Panc1 (cell line): Measurements from ENCODE around the gene LCORL. TPM values are rescaled to one million over a fixed set of nuclear protein-coding genes. Genes with fewer than 3 reads are reported as not detected.

Experiments used
- ATAC-seq: fragments of 200-7000 bp; cut with Tn5 transposase; 2 replicates; pipeline ENCODE4 v1.9.1; 2020; ENCODE audit warnings: mild to moderate bottlenecking, moderate library complexity
- BruUV-seq: library from RNA; stranded (reverse); fragments of 400-500 nt; replicated peaks from 2 replicates; lab custom pipeline; 2021; lab: Mats Ljungman, UMichigan
- CTCF ChIA-PET: fragments of 300-600 bp; sonication (Branson Sonifier 250); formaldehyde crosslinking; loops from one replicate; lab custom pipeline; 2022; ENCODE audit warnings: antibody characterized with exemption; lab: Charles Lee
- POLR2A ChIA-PET: fragments of 300-600 bp; sonication (Branson Sonifier 250); formaldehyde crosslinking; loops from one replicate; lab custom pipeline; 2022; ENCODE audit warnings: antibody characterized with exemption; lab: Charles Lee
- DNase-seq: peaks from one replicate; pipeline ENCODE4 v3.0.0-alpha.2; 2010; ENCODE audit warnings: low read depth, low spot score
- H3K27ac ChIP-seq: 2 replicates; pipeline ENCODE4 v1.5.1; 2011; ENCODE audit warnings: mild to moderate bottlenecking, low read length, inconsistent platforms
- H3K27me3 ChIP-seq: fragments of 200-500 bp; sonication (Bioruptor generic); 2 replicates; pipeline ENCODE4 v1.6.0; 2014; ENCODE audit warnings: low read length, inconsistent platforms; ENCODE audit not compliant: control insufficient read depth, insufficient read depth
- H3K36me3 ChIP-seq: fragments of 200-500 bp; sonication (Bioruptor generic); 2 replicates; pipeline ENCODE4 v1.5.1; 2014; ENCODE audit warnings: inconsistent platforms, mild to moderate bottlenecking, low read length, moderate library complexity; ENCODE audit not compliant: control insufficient read depth, insufficient read depth
- H3K4me1 ChIP-seq: 2 replicates; pipeline ENCODE4 v1.5.1; 2011; ENCODE audit warnings: inconsistent platforms, mild to moderate bottlenecking, low read length, moderate library complexity; ENCODE audit not compliant: control insufficient read depth, insufficient read depth
- H3K4me3 ChIP-seq, 2 experiments: 2 replicates each; pipeline ENCODE4 v1.5.1; 2011 to 2012; ENCODE audit warnings: low read depth in 2 of 2, low read length in 2 of 2, mild to moderate bottlenecking in 2 of 2, inconsistent platforms in 1 of 2, moderate library complexity in 1 of 2
- H3K9me3 ChIP-seq: fragments of 200-500 bp; sonication (Bioruptor generic); 2 replicates; pipeline ENCODE4 v1.5.1; 2014; ENCODE audit warnings: low read depth, mild to moderate bottlenecking, inconsistent platforms, low read length, moderate library complexity; ENCODE audit not compliant: control insufficient read depth, insufficient read depth
- POLR2AphosphoS5 ChIP-seq: IDR thresholded peaks from 2 replicates; pipeline ENCODE4 v1.6.1; 2012; ENCODE audit warnings: mild to moderate bottlenecking, low read depth, low read length, moderate library complexity
- SIN3A ChIP-seq: IDR thresholded peaks from 2 replicates; pipeline ENCODE4 v1.6.1; 2012; ENCODE audit warnings: low read depth, mild to moderate bottlenecking, low read length, moderate library complexity, borderline replicate concordance; ENCODE audit not compliant: insufficient read depth
- TCF7L2 ChIP-seq: IDR thresholded peaks from 2 replicates; pipeline ENCODE4 v1.6.1; 2011; ENCODE audit warnings: mild to moderate bottlenecking, low read depth, low read length, inconsistent platforms
- in situ Hi-C: cut with HindIII; loops from 2 replicates; pipeline ENCODE4 v1.10.0; 2016; ENCODE audit warnings: low sequenced_read_pairs, low pct_unique_long_range_greater_than_20kb
- intact Hi-C: fragments of 100-400 bp; cut with micrococcal nuclease; formaldehyde crosslinking; loops from one replicate; pipeline ENCODE4 v1.10.0; 2022; ENCODE audit not compliant: unreplicated experiment
- total RNA-seq: library from RNA; stranded (reverse); gene quantifications from one replicate; pipeline ENCODE4 v1.2.1, GENCODE V29; 2021; ENCODE audit not compliant: unreplicated experiment
- TF ChIP-seq, protein P1 (sequence below): fragments of 450-650 bp; IDR thresholded peaks from 2 replicates; pipeline ENCODE4 v1.5.1; 2017; ENCODE audit warnings: mild to moderate bottlenecking
- TF ChIP-seq, protein P2 (sequence below), 2 experiments: IDR thresholded peaks; 2 replicates each; pipeline ENCODE4 v1.6.1; 2011 to 2012; ENCODE audit warnings: low read depth in 2 of 2, control low read depth in 1 of 2, low read length in 1 of 2, mild to moderate bottlenecking in 1 of 2, moderate library complexity in 1 of 2; ENCODE audit not compliant: insufficient read depth in 1 of 2

The LCORL gene
- total RNA-seq, 1 experiment from 2014 or later, result 17.5 TPM

DNA sequence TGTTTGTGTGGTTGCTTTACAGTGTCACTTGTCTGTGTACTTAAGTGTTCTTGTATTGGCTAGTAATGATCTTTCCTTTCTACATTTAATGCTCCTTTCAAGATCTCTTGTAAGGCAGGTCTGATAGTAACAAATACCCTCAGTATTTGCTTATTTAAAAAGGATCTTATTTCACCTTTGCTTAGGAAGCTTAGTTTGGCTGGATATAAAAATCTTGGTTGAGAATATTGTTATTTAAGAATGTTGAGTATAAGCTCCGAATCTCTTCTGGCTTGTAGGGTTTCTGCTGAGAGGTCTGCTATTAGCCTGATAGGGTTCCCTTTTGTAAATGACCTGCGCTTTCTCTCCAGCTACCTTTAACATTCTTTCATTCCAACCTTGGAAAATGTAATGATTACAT, 35.7 kb downstream of the LCORL start:
- H3K4me3 ChIP-seq, result no peak overlapping the region
- H3K9me3 ChIP-seq, result peaks cover 9% of the 10 kb centered on the region; the same call in 1 of the 2 replicates
- in situ Hi-C loops, result no loop called here
- CTCF ChIA-PET, result no interaction called here
- no peaks in the 10 kb centered on the region for H3K36me3 ChIP-seq
- POLR2A ChIA-PET, result no interaction called here
- no peak for DNase-seq
- BruUV-seq, result no TSS peak
- no peak for ATAC-seq
- TF ChIP-seq SIN3A (no peak), POLR2AphosphoS5 (no peak), TCF7L2 (no peak)
- TF ChIP-seq, protein P1, sequence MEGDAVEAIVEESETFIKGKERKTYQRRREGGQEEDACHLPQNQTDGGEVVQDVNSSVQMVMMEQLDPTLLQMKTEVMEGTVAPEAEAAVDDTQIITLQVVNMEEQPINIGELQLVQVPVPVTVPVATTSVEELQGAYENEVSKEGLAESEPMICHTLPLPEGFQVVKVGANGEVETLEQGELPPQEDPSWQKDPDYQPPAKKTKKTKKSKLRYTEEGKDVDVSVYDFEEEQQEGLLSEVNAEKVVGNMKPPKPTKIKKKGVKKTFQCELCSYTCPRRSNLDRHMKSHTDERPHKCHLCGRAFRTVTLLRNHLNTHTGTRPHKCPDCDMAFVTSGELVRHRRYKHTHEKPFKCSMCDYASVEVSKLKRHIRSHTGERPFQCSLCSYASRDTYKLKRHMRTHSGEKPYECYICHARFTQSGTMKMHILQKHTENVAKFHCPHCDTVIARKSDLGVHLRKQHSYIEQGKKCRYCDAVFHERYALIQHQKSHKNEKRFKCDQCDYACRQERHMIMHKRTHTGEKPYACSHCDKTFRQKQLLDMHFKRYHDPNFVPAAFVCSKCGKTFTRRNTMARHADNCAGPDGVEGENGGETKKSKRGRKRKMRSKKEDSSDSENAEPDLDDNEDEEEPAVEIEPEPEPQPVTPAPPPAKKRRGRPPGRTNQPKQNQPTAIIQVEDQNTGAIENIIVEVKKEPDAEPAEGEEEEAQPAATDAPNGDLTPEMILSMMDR, result no peak
- TF ChIP-seq, protein P2, sequence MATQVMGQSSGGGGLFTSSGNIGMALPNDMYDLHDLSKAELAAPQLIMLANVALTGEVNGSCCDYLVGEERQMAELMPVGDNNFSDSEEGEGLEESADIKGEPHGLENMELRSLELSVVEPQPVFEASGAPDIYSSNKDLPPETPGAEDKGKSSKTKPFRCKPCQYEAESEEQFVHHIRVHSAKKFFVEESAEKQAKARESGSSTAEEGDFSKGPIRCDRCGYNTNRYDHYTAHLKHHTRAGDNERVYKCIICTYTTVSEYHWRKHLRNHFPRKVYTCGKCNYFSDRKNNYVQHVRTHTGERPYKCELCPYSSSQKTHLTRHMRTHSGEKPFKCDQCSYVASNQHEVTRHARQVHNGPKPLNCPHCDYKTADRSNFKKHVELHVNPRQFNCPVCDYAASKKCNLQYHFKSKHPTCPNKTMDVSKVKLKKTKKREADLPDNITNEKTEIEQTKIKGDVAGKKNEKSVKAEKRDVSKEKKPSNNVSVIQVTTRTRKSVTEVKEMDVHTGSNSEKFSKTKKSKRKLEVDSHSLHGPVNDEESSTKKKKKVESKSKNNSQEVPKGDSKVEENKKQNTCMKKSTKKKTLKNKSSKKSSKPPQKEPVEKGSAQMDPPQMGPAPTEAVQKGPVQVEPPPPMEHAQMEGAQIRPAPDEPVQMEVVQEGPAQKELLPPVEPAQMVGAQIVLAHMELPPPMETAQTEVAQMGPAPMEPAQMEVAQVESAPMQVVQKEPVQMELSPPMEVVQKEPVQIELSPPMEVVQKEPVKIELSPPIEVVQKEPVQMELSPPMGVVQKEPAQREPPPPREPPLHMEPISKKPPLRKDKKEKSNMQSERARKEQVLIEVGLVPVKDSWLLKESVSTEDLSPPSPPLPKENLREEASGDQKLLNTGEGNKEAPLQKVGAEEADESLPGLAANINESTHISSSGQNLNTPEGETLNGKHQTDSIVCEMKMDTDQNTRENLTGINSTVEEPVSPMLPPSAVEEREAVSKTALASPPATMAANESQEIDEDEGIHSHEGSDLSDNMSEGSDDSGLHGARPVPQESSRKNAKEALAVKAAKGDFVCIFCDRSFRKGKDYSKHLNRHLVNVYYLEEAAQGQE (IDR thresholded peaks at IDR 0.05; ENCODE audit: insufficient read depth in 1 of 2, low read depth in 2 of 2, low read length in 1 of 2), result no peak
- no peak overlapping the region for H3K27ac ChIP-seq
- intact Hi-C loops, result no loop called here
- H3K4me1 ChIP-seq, result no peaks in the 10 kb centered on the region
- H3K27me3 ChIP-seq, result no peaks in the 10 kb centered on the region

DNA sequence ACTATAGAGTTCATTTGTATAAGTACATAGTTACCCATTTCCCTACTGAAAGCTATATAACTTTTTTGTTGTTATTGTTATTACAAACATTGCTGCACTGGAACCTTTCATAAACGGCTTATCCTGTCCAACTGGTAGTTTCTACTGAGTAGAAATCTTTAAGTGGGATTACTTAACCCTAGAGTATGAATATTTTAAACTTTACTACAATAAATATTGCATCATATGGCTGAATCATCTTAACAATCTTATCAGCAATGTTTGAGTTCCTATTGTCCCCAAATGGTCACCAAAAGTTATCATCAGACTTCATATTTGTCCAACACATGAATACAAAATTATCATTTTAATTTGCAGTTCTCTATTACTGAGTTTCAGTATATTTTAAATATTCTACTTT, 40.5 kb downstream of the LCORL start:
- no TSS peak for BruUV-seq
- no peak for DNase-seq
- TF ChIP-seq POLR2AphosphoS5 (no peak), SIN3A (no peak), TCF7L2 (no peak)
- TF ChIP-seq, protein P2 (IDR thresholded peaks at IDR 0.05; ENCODE audit: insufficient read depth in 1 of 2, low read depth in 2 of 2, low read length in 1 of 2), result no peak
- TF ChIP-seq, protein P1, result no peak
- intact Hi-C loops, result no loop called here
- in situ Hi-C loops, result no loop called here
- Histone ChIP-seq H3K27ac (no peak overlapping the region), H3K4me3 (no peak overlapping the region), H3K4me1 (no peaks in the 10 kb centered on the region), H3K9me3 (peaks cover 5% of the 10 kb centered on the region; the same call in 1 of the 2 replicates), H3K36me3 (no peaks in the 10 kb centered on the region), H3K27me3 (no peaks in the 10 kb centered on the region)
- no peak for ATAC-seq
- CTCF ChIA-PET, result no interaction called here
- POLR2A ChIA-PET, result no interaction called here
